Chondrocyte (in vitro differentiated cells): ENCODE results near the gene SLC39A2. TPM values are rescaled to one million over a fixed set of nuclear protein-coding genes. Genes with fewer than 3 reads are reported as not detected.

ENCODE experiments used
- DNase-seq: peaks from one replicate; pipeline ENCODE4 v3.0.0; 2021; ENCODE audit warnings: mixed read lengths, low spot score
- H3K27ac Mint-ChIP-seq: one replicate; pipeline ENCODE4 v1.8.0; 2021; ENCODE audit warnings: mild to moderate bottlenecking, moderate library complexity, mixed read lengths; ENCODE audit not compliant: unreplicated experiment
- H3K27me3 Mint-ChIP-seq: 2 replicates; pipeline ENCODE4 v1.8.0; 2021; ENCODE audit warnings: low read depth, mixed read lengths
- H3K36me3 Mint-ChIP-seq: 2 replicates; pipeline ENCODE4 v1.8.0; 2021; ENCODE audit warnings: low read depth, mixed read lengths
- H3K4me1 Mint-ChIP-seq: 2 replicates; pipeline ENCODE4 v1.8.0; 2021; ENCODE audit warnings: low read depth, mild to moderate bottlenecking, mixed read lengths
- H3K4me3 Mint-ChIP-seq: one replicate; pipeline ENCODE4 v1.8.0; 2021; ENCODE audit warnings: mild to moderate bottlenecking, moderate library complexity, mixed read lengths; ENCODE audit not compliant: unreplicated experiment
- H3K9me3 Mint-ChIP-seq: 2 replicates; pipeline ENCODE4 v1.8.0; 2021; ENCODE audit warnings: low read depth, mixed read lengths
- microRNA-seq: library from miRNA; unstranded; fragments of <30 nt; microRNA quantifications from one replicate; pipeline ENCODE4 v1.2.0, GENCODE V29; 2020; ENCODE audit warnings: borderline number of aligned reads
- total RNA-seq: library from RNA; stranded (reverse); gene quantifications from 3 replicates; pipeline ENCODE4 v1.2.1, GENCODE V29; 2021
- TF ChIP-seq, protein P1 (sequence below): fragments of 200-600 bp; sonication (generic); IDR thresholded peaks from 2 replicates; pipeline ENCODE4 v1.5.0; 2021; ENCODE audit warnings: antibody characterized with exemption, mild to moderate bottlenecking, moderate library complexity

SLC39A2 gene
- total RNA-seq, 1 donor from 2014 or later = not detected

DNA sequence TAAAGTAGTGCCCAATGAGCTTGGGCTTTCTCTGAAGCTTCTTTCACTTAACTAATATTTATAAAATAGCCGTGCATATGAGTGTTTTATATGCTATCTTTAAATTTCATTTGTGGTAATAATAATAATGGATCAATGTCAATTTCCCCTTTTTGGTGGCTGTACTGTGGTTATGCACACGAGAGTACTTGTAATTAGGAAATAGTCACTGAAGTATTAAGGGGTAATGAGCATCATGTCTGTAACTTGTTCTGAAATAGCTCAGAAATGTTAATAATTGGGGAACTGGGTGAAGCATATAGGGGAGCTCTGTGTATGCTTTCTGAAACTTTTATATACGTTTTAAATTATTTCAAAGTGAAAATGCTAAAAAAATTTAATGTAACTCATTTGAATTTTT lies 51.5 kb downstream of the SLC39A2 start:
- TF ChIP-seq, protein P1, sequence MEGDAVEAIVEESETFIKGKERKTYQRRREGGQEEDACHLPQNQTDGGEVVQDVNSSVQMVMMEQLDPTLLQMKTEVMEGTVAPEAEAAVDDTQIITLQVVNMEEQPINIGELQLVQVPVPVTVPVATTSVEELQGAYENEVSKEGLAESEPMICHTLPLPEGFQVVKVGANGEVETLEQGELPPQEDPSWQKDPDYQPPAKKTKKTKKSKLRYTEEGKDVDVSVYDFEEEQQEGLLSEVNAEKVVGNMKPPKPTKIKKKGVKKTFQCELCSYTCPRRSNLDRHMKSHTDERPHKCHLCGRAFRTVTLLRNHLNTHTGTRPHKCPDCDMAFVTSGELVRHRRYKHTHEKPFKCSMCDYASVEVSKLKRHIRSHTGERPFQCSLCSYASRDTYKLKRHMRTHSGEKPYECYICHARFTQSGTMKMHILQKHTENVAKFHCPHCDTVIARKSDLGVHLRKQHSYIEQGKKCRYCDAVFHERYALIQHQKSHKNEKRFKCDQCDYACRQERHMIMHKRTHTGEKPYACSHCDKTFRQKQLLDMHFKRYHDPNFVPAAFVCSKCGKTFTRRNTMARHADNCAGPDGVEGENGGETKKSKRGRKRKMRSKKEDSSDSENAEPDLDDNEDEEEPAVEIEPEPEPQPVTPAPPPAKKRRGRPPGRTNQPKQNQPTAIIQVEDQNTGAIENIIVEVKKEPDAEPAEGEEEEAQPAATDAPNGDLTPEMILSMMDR = no peak
- no peak for DNase-seq
- no peak overlapping the region for H3K4me3 Mint-ChIP-seq
- no peaks in the 10 kb centered on the region for H3K27me3 Mint-ChIP-seq
- H3K9me3 Mint-ChIP-seq = no peaks in the 10 kb centered on the region
- H3K4me1 Mint-ChIP-seq = peaks cover 15% of the 10 kb centered on the region
- no peak overlapping the region for H3K27ac Mint-ChIP-seq
- H3K36me3 Mint-ChIP-seq = no peaks in the 10 kb centered on the region

Small RNA genes within 50 kb of the gene (microRNA-seq; reads per million reads assigned to microRNA genes)
- gene MIR6717 = not detected

Other genes starting within 250 kb of the SLC39A2 start
- gene EDDM3B, start 230.9 kb upstream of the SLC39A2 start, total RNA-seq = not detected in 3 replicates
- not detected in 3 replicates for gene RNASE6, start 218.0 kb upstream of the SLC39A2 start, total RNA-seq
- gene RNASE1, start 196.4 kb upstream of the SLC39A2 start, total RNA-seq = 0.72 to 0.97 TPM in 2 of 3 replicates, not detected in the other
- not detected in 3 replicates for gene RNASE3, start 107.9 kb upstream of the SLC39A2 start, total RNA-seq
- not detected in 3 replicates for gene RNASE2, start 43.8 kb upstream of the SLC39A2 start, total RNA-seq
- gene METTL17, start 9.3 kb upstream of the SLC39A2 start, total RNA-seq = 34.4 to 50.1 TPM (median 41.1 TPM) in 3 replicates
- 5.7 to 6.9 TPM (median 6.3 TPM) in 3 replicates for gene NDRG2, start 25.8 kb downstream of the SLC39A2 start, total RNA-seq
- not detected in 3 replicates for gene TPPP2, start 30.9 kb downstream of the SLC39A2 start, total RNA-seq
- gene RNASE13, start 35.5 kb downstream of the SLC39A2 start, total RNA-seq = not detected in 3 replicates
- gene RNASE7, start 43.1 kb downstream of the SLC39A2 start, total RNA-seq = not detected in 3 replicates
- not detected in 3 replicates for gene RNASE8, start 58.5 kb downstream of the SLC39A2 start, total RNA-seq
- 86.1 to 144 TPM (median 90.4 TPM) in 3 replicates for gene ARHGEF40, start 71.0 kb downstream of the SLC39A2 start, total RNA-seq
- gene ZNF219, start 99.4 kb downstream of the SLC39A2 start, total RNA-seq = 23.3 to 26.3 TPM (median 23.9 TPM) in 3 replicates
- gene TMEM253, start 101.8 kb downstream of the SLC39A2 start, total RNA-seq = 1.1 to 1.6 TPM (median 1.2 TPM) in 3 replicates
- gene OR5AU1, start 156.8 kb downstream of the SLC39A2 start, total RNA-seq = not detected in 3 replicates